ENCODE results near the gene CTSC. TPM values are rescaled to one million over a fixed set of nuclear protein-coding genes. Genes with fewer than 3 reads are reported as not detected.
A peak's percentile ranks its signal among the peaks of the same experiment; 100 is the strongest.
"Not testable (repeated sequence)": the region's sequence is repeated elsewhere in the genome, so short reads cannot be mapped to it uniquely, and the experiment has no call there.

Gene CTSC
- total and polyA plus RNA-seq, 4 experiments from 2014 or later = 57.1 to 161 (median 99.3) TPM

DNA sequence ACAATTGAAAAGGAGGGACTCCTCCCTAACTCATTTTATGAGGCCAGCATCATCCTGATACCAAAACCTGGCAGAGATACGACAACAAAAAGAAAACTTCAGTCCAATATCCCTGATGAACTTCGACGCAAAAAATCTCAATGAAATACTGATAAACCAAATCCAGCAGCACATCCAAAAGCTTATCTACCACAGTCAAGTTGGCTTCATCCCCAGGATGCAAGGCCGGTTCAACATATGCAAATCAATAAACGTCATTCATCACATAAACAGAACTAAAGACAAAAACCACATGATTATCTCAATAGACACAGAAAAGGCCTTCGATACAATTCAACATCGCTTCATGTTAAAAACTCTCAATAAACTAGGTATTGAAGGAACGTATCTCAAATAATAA lies 14.7 kb downstream of the CTSC start:
- DNase-seq; H3K4me3 ChIP-seq (ENCODE audit: low read length in 2 of 2); H3K27ac ChIP-seq (ENCODE audit: low read depth, low read length); H3K9me3 Mint-ChIP-seq; H3K9me3 ChIP-seq (ENCODE audit: control insufficient read depth in 1 of 2, low read length in 2 of 2); H3K27me3 ChIP-seq (ENCODE audit: insufficient read depth, low read length); CTCF ChIA-PET (ENCODE audit: partially characterized antibody); H3K27me3 Mint-ChIP-seq; intact Hi-C loops (cut with micrococcal nuclease); H3K27ac Mint-ChIP-seq: not testable (repeated sequence)
- POLR2A ChIA-PET (ENCODE audit: partially characterized antibody) = interaction anchor here (2.0 kb wide), 1 partner anchor 15 kb away, joined by 7 read pairs; the partner anchor contains the start of gene CTSC
- Mint-ChIP-seq H3K4me3 (peak overlapping the region in 2 of 8 donors; percentile 12 to 31), H3K4me1 (peaks cover 62 to 77% (median 71%) of the 10 kb centered on the region in 4 donors), H3K36me3 (peaks cover 49 to 67% of the 10 kb centered on the region in 2 donors)
- Histone ChIP-seq H3K36me3 (ENCODE audit: insufficient read depth, low read length) (peaks cover 16% of the 10 kb centered on the region), H3K4me1 (ENCODE audit: insufficient read depth, low read length) (peaks cover 41% of the 10 kb centered on the region)

DNA sequence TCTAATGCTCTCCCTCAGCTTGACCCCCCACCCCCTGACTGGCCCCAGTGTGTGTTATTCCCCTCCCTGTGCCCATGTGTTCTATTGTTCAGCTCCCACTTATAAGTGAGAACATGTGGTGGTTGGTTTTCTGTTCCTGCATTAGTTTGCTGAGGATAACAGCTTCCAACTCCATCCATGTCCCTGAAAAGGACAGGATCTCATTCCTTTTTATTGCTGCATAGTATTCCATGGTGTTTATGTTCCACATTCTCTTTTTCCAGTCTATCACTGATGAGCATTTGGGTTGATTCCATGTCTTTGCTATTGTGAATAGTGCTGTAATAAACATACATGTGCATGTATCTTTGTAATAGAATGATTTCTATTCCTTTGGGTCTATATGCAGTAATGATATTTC lies 16.1 kb downstream of the CTSC start:
- H3K27ac ChIP-seq (ENCODE audit: low read depth, low read length); H3K27me3 Mint-ChIP-seq; H3K9me3 ChIP-seq (ENCODE audit: control insufficient read depth in 1 of 2, low read length in 2 of 2); H3K27me3 ChIP-seq (ENCODE audit: insufficient read depth, low read length); CTCF ChIA-PET (ENCODE audit: partially characterized antibody); H3K9me3 Mint-ChIP-seq; DNase-seq; H3K4me3 ChIP-seq (ENCODE audit: low read length in 2 of 2); intact Hi-C loops (cut with micrococcal nuclease): not testable (repeated sequence)
- H3K27ac Mint-ChIP-seq = peak overlapping the region in 1 of 7 donors; percentile 35
- Histone ChIP-seq H3K4me1 (ENCODE audit: insufficient read depth, low read length) (peaks cover 26% of the 10 kb centered on the region), H3K36me3 (ENCODE audit: insufficient read depth, low read length) (peaks cover 12% of the 10 kb centered on the region)
- POLR2A ChIA-PET (ENCODE audit: partially characterized antibody) = interaction anchor here (0.9 kb wide), 1 partner anchor 10 kb away, joined by 3 read pairs; no protein-coding TSS in a partner anchor
- H3K36me3 Mint-ChIP-seq = peaks cover 49 to 60% of the 10 kb centered on the region in 2 donors
- peaks cover 52 to 65% (median 61%) of the 10 kb centered on the region in 4 donors for H3K4me1 Mint-ChIP-seq
- H3K4me3 Mint-ChIP-seq = peak overlapping the region in 1 of 8 donors; percentile 29

DNA sequence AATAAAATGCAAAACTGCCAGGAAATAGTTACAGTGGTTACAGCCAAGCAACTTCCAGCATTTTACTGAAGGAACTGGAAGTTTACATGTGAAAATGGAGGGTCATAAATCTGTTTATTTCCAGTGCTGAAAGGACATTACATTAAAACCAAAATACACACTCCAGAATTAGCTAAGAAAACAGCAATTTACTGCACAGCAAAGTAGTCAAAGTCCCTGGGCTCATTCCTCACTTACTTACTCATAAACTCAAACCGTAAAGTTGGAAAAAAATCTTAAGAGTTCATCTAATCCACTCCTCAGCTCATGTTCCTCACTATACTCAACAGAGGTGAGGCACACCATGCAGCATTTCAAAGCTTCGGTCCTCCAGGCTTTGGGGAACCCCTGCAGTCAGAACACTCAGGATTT lies 17.4 kb downstream of the CTSC start:
- Mint-ChIP-seq H3K27ac (peak overlapping the region in 1 of 7 donors; percentile 19), H3K9me3 (no peaks in the 10 kb centered on the region), H3K36me3 (peaks cover 50 to 56% of the 10 kb centered on the region in 2 donors), H3K4me1 (peaks cover 46 to 57% (median 55%) of the 10 kb centered on the region in 4 donors), H3K4me3 (peak overlapping the region in 1 of 8 donors; percentile 32), H3K27me3 (no peaks in the 10 kb centered on the region)
- peaks cover 5% of the 10 kb centered on the region for H3K36me3 ChIP-seq (ENCODE audit: insufficient read depth, low read length)
- no peak overlapping the region for H3K27ac ChIP-seq (ENCODE audit: low read depth, low read length)
- no peak overlapping the region for H3K4me3 ChIP-seq (ENCODE audit: low read length in 2 of 2)
- H3K4me1 ChIP-seq (ENCODE audit: insufficient read depth, low read length) = peaks cover 14% of the 10 kb centered on the region
- H3K9me3 ChIP-seq (ENCODE audit: control insufficient read depth in 1 of 2, low read length in 2 of 2) = no peaks in the 10 kb centered on the region
- CTCF ChIA-PET (ENCODE audit: partially characterized antibody) = no interaction called here
- POLR2A ChIA-PET (ENCODE audit: partially characterized antibody) = interaction anchor here (0.5 kb wide), 1 partner anchor 268 kb away, joined by 3 read pairs; no protein-coding TSS in a partner anchor
- intact Hi-C loops (cut with micrococcal nuclease) = no loop called here
- no peak for DNase-seq
- H3K27me3 ChIP-seq (ENCODE audit: insufficient read depth, low read length) = no peaks in the 10 kb centered on the region

DNA sequence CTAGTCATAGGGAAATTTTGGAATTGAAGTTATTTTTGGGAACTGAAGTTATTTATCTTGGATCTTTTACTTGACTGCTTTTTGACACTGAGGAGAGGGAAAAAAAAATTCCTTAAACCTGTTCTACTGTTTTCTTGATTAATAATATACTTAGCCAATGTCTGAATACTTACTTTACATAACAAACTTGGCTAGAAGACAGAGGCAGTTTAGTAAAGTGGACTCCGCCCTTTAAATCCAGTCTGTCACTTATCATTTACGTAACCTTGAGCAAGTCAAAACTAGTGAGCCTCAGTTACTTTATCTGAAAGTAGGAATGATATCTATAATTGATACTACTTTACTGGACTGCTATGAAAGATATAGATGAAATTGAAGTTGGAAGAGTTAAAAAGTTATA lies 19.5 kb downstream of the CTSC start:
- intact Hi-C loops (cut with micrococcal nuclease) = no loop called here
- Histone ChIP-seq H3K9me3 (ENCODE audit: control insufficient read depth in 1 of 2, low read length in 2 of 2) (no peaks in the 10 kb centered on the region), H3K36me3 (ENCODE audit: insufficient read depth, low read length) (no peaks in the 10 kb centered on the region), H3K27ac (ENCODE audit: low read depth, low read length) (no peak overlapping the region), H3K4me3 (ENCODE audit: low read length in 2 of 2) (no peak overlapping the region), H3K4me1 (ENCODE audit: insufficient read depth, low read length) (no peaks in the 10 kb centered on the region), H3K27me3 (ENCODE audit: insufficient read depth, low read length) (no peaks in the 10 kb centered on the region)
- CTCF ChIA-PET (ENCODE audit: partially characterized antibody) = no interaction called here
- no peaks in the 10 kb centered on the region for H3K27me3 Mint-ChIP-seq
- peaks cover 29 to 50% (median 45%) of the 10 kb centered on the region in 4 donors for H3K4me1 Mint-ChIP-seq
- no peak overlapping the region for H3K4me3 Mint-ChIP-seq
- H3K9me3 Mint-ChIP-seq = no peaks in the 10 kb centered on the region
- DNase-seq = no peak
- H3K36me3 Mint-ChIP-seq = peaks cover 38 to 47% of the 10 kb centered on the region in 2 donors
- no peak overlapping the region for H3K27ac Mint-ChIP-seq
- POLR2A ChIA-PET (ENCODE audit: partially characterized antibody) = interaction anchor here (1.8 kb wide), 1 partner anchor 20 kb away, joined by 6 read pairs; the partner anchor contains the start of gene CTSC

DNA sequence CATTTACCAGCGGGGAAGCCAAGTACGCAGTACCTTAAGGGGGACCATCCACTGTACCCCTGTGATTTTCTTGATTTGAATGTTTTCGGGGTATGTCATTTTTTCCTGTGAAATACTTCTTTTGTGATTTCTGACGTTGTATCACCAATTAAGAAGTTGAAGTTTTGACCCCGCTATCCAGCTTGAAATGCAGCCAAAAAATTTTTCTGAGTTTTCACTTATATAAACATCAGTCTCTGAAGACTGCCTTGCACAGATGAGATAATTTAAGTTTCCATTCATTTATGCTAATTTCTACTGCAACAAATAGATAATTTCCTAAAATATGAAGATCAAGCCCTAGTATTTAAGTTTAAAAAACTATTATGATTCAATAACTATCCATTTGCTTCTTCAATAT lies 20.0 kb downstream of the CTSC start:
- intact Hi-C loops (cut with micrococcal nuclease) = no loop called here
- H3K27ac Mint-ChIP-seq = no peak overlapping the region
- Histone ChIP-seq H3K9me3 (ENCODE audit: control insufficient read depth in 1 of 2, low read length in 2 of 2) (no peaks in the 10 kb centered on the region), H3K4me3 (ENCODE audit: low read length in 2 of 2) (no peak overlapping the region), H3K36me3 (ENCODE audit: insufficient read depth, low read length) (no peaks in the 10 kb centered on the region), H3K27me3 (ENCODE audit: insufficient read depth, low read length) (no peaks in the 10 kb centered on the region), H3K27ac (ENCODE audit: low read depth, low read length) (no peak overlapping the region), H3K4me1 (ENCODE audit: insufficient read depth, low read length) (no peaks in the 10 kb centered on the region)
- DNase-seq = no peak
- ChIA-PET POLR2A (ENCODE audit: partially characterized antibody) (interaction anchor here (1.8 kb wide), 1 partner anchor 20 kb away, joined by 6 read pairs; the partner anchor contains the start of gene CTSC), CTCF (ENCODE audit: partially characterized antibody) (no interaction called here)
- H3K27me3 Mint-ChIP-seq = no peaks in the 10 kb centered on the region
- peaks cover 36 to 46% of the 10 kb centered on the region in 2 donors for H3K36me3 Mint-ChIP-seq
- peaks cover 31 to 50% (median 45%) of the 10 kb centered on the region in 4 donors for H3K4me1 Mint-ChIP-seq
- no peak overlapping the region for H3K4me3 Mint-ChIP-seq
- no peaks in the 10 kb centered on the region for H3K9me3 Mint-ChIP-seq

DNA sequence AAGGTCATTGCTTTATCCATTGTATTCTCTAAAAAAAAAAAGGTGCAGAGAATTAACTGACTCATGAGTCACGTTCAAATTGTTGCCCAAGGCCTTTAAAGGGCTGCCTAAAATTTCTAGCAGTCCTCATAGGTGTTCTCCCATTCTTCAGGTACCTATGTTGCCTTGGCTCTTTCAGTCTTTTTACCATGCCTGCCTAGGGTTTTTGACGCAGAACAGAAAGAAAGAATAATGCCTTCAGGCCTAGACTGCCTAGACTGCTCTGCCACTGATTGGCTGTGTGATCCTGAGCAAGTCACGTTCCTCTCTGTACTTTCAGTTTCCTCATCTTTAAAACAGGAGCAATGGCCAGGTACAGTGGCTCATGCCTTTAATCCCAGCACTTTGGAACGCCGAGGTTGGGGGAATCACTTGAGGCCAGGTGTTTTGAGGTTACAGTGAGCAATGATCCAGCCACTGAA lies 21.5 kb downstream of the CTSC start:
- no peak overlapping the region for H3K27ac ChIP-seq (ENCODE audit: low read depth, low read length)
- intact Hi-C loops (cut with micrococcal nuclease) = no loop called here
- no peaks in the 10 kb centered on the region for H3K9me3 ChIP-seq (ENCODE audit: control insufficient read depth in 1 of 2, low read length in 2 of 2)
- ChIA-PET CTCF (ENCODE audit: partially characterized antibody) (no interaction called here), POLR2A (ENCODE audit: partially characterized antibody) (interaction anchor here (1.1 kb wide), 1 partner anchor 13 kb away, joined by 3 read pairs; no protein-coding TSS in a partner anchor)
- H3K4me3 ChIP-seq (ENCODE audit: low read length in 2 of 2) = no peak overlapping the region
- no peaks in the 10 kb centered on the region for H3K27me3 ChIP-seq (ENCODE audit: insufficient read depth, low read length)
- H3K4me1 ChIP-seq (ENCODE audit: insufficient read depth, low read length) = no peaks in the 10 kb centered on the region
- H3K36me3 Mint-ChIP-seq = peaks cover 33 to 46% of the 10 kb centered on the region in 2 donors
- no peak overlapping the region for H3K4me3 Mint-ChIP-seq
- H3K27ac Mint-ChIP-seq = no peak overlapping the region
- H3K9me3 Mint-ChIP-seq = no peaks in the 10 kb centered on the region
- H3K36me3 ChIP-seq (ENCODE audit: insufficient read depth, low read length) = no peaks in the 10 kb centered on the region
- DNase-seq = no peak
- H3K4me1 Mint-ChIP-seq = peaks cover 25 to 38% (median 36%) of the 10 kb centered on the region in 4 donors
- H3K27me3 Mint-ChIP-seq = no peaks in the 10 kb centered on the region

DNA sequence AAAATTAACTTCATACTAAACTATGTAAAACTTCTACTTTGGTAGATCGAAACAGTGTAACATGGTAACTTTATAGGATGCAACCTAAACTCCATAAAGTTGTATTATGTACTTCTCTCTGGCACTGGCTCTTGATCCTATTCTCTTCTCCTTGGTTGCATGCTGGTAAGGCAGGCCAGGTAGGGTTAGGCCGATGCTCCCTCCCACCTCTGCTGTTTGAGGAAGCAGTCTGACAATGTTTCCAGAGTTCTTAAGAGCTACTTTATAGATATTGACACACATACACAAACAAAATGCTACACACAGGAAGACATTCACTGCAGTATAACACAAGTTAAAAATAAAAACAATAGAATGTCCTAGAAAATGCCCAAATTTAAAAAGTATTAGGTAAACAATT lies 22.5 kb downstream of the CTSC start:
- intact Hi-C loops (cut with micrococcal nuclease) = no loop called here
- no peak for DNase-seq
- peaks cover 37 to 51% of the 10 kb centered on the region in 2 donors for H3K36me3 Mint-ChIP-seq
- Histone ChIP-seq H3K36me3 (ENCODE audit: insufficient read depth, low read length) (no peaks in the 10 kb centered on the region), H3K4me1 (ENCODE audit: insufficient read depth, low read length) (no peaks in the 10 kb centered on the region), H3K4me3 (ENCODE audit: low read length in 2 of 2) (no peak overlapping the region), H3K27ac (ENCODE audit: low read depth, low read length) (no peak overlapping the region), H3K9me3 (ENCODE audit: control insufficient read depth in 1 of 2, low read length in 2 of 2) (no peaks in the 10 kb centered on the region), H3K27me3 (ENCODE audit: insufficient read depth, low read length) (no peaks in the 10 kb centered on the region)
- peak overlapping the region in 2 of 7 donors; percentile 79 to 82 for H3K27ac Mint-ChIP-seq
- H3K4me1 Mint-ChIP-seq = peaks cover 18 to 33% (median 30%) of the 10 kb centered on the region in 4 donors
- POLR2A ChIA-PET (ENCODE audit: partially characterized antibody) = no interaction called here
- no peaks in the 10 kb centered on the region for H3K9me3 Mint-ChIP-seq
- H3K27me3 Mint-ChIP-seq = no peaks in the 10 kb centered on the region
- CTCF ChIA-PET (ENCODE audit: partially characterized antibody) = interaction anchor here (0.6 kb wide), 1 partner anchor 14 kb away, joined by 5 read pairs; no protein-coding TSS in a partner anchor
- H3K4me3 Mint-ChIP-seq = no peak overlapping the region

All from CD4-positive, alpha-beta memory T cell (primary cell).